ENCODE results near the gene ATP11A. TPM values are rescaled to one million over a fixed set of nuclear protein-coding genes. Genes with fewer than 3 reads are reported as not detected.

ATP11A gene
- total and polyA plus RNA-seq, 10 of the 15 experiments (the other 5 are each of a cell fraction or from before 2014, with no cell fraction given) = 1.4 to 69.6 (median 14.4) TPM

GRCh38 chr13:112854321-112854720 is 164.5 kb downstream of the ATP11A start (continued):
- TF ChIP-seq CBFB (IDR thresholded peaks at IDR 0.05; ENCODE audit: low read depth) = no peak
- TF ChIP-seq BACH1 (IDR thresholded peaks at IDR 0.05; ENCODE audit: borderline replicate concordance) = no peak
- no peak for TF ChIP-seq STAT1 (conservative IDR thresholded peaks at IDR 0.05)

GRCh38 chr13:112855859-112856258 is 166.0 kb downstream of the ATP11A start:
- no peaks in the 10 kb centered on the region for H3K27me3 ChIP-seq (replicated peaks in 1 of 2; ENCODE audit: control insufficient read depth in 2 of 2, insufficient read depth in 2 of 2, low read length in 1 of 2)
- no peak for ATAC-seq
- FAIRE-seq = no peak
- ChIA-PET CTCF (no interaction called here), SMC1A (ENCODE audit: uncharacterized antibody, unreplicated experiment) (no interaction called here), RAD21 (ENCODE audit: unreplicated experiment) (no interaction called here), POLR2A (no interaction called here)
- no peak overlapping the region for H3K9ac ChIP-seq (ENCODE audit: control insufficient read depth, insufficient read depth, low read length)
- TF ChIP-seq KAT2A (conservative IDR thresholded peaks at IDR 0.05; ENCODE audit: control insufficient read depth, low read depth, low read length) (no peak), YBX1 (IDR thresholded peaks at IDR 0.05) (no peak), CBX3 (IDR thresholded peaks at IDR 0.05; ENCODE audit: borderline replicate concordance, low read depth) (no peak), BHLHE40 (IDR thresholded peaks at IDR 0.05; ENCODE audit: borderline replicate concordance in 1 of 2, low read depth in 2 of 2, low read length in 1 of 2) (no peak), SUZ12 (IDR thresholded peaks at IDR 0.05; ENCODE audit: unreplicated experiment) (no peak)
- H3K4me2 ChIP-seq (ENCODE audit: control insufficient read depth, insufficient read depth) = no peak overlapping the region
- WGBS (ENCODE audit: insufficient coverage, insufficient replicate concordance, low lambda C conversion rate, missing lambda C conversion rate) = 96% methylated on average over 21 of the region's 21 CpGs
- H3K9me3 ChIP-seq (replicated peaks; ENCODE audit: control insufficient read depth, insufficient read depth, low read length) = no peaks in the 10 kb centered on the region
- no peak overlapping the region for H2AFZ ChIP-seq (ENCODE audit: control insufficient read depth, low read depth, low read length)
- no peak overlapping the region for H3K4me3 ChIP-seq
- no peak overlapping the region for H3K27ac ChIP-seq (ENCODE audit: control insufficient read depth, insufficient read depth)
- H4K20me1 ChIP-seq (ENCODE audit: control insufficient read depth, insufficient read depth) = no peaks in the 10 kb centered on the region
- no peak for DNase-seq (ENCODE audit: low read depth, low spot score)
- in situ Hi-C loops (cut with MboI) (loop anchor here (25.0 kb wide), 1 partner anchor 1394 kb away; no protein-coding TSS in a partner anchor), intact Hi-C loops (cut with micrococcal nuclease; ENCODE audit: unreplicated experiment) (no loop called here)
- H3K4me1 ChIP-seq (ENCODE audit: control insufficient read depth, insufficient read depth, low read length) = peaks cover 4% of the 10 kb centered on the region
- H3K36me3 ChIP-seq (ENCODE audit: control insufficient read depth in 2 of 2, insufficient read depth in 2 of 2, low read length in 1 of 2) = peaks cover 10 to 19% of the 10 kb centered on the region in 2 experiments; a peak in 3 of 4 replicates
- no TSS peak for BruUV-seq (replicated peaks)
- no peaks in the 10 kb centered on the region for H3K79me2 ChIP-seq (ENCODE audit: control insufficient read depth, insufficient read depth, low read length)

Data from GM12878 (cell line).